Gastroesophageal sphincter (tissue), 4 donors: Measurements from ENCODE around the gene SDHB. TPM values are rescaled to one million over a fixed set of nuclear protein-coding genes. Genes with fewer than 3 reads are reported as not detected.

ENCODE experiments used
- ATAC-seq: fragments of 150-250 bp; one replicate; pipeline ENCODE4 v1.9.1; 2016; ENCODE audit warnings: mild to moderate bottlenecking, moderate library complexity
- H3K27ac ChIP-seq, 4 donors: fragments of 200-600 bp; sonication (generic) in 3 of 4; 1 replicate in 3 of 4; 2 replicates in 1 of 4; pipeline ENCODE4 v1.5.1; 2016 to 2019
- H3K27me3 ChIP-seq: fragments of 200-600 bp; sonication (generic); one replicate; pipeline ENCODE4 v1.5.1; 2019
- H3K36me3 ChIP-seq, 2 donors: fragments of 200-600 bp; sonication (generic); one replicate each; pipeline ENCODE4 v1.5.1; 2019; ENCODE audit warnings: control low read depth in 1 of 2
- H3K4me1 ChIP-seq, 3 donors: fragments of 200-600 bp; sonication (generic); 1 replicate in 2 of 3; 2 replicates in 1 of 3; pipeline ENCODE4 v1.5.1; 2016 to 2019; ENCODE audit warnings: control low read depth in 2 of 3
- H3K4me3 ChIP-seq, 2 donors: fragments of 200-600 bp; sonication (generic); one replicate each; pipeline ENCODE4 v1.5.1; 2019; ENCODE audit warnings: mild to moderate bottlenecking in 1 of 2, moderate library complexity in 1 of 2
- H3K9me3 ChIP-seq, 3 donors: fragments of 200-600 bp; sonication (generic); one replicate each; pipeline ENCODE4 v1.5.1; 2017 to 2019; ENCODE audit warnings: control low read depth in 2 of 3
- CTCF ChIP-seq, 4 experiments: fragments of 200-600 bp in 2 of 4; fragments of 450-650 bp in 2 of 4; sonication (generic) in 1 of 4; IDR thresholded peaks; one replicate each; pipeline ENCODE4 v1.5.1; 2017 to 2019; ENCODE audit warnings: antibody characterized with exemption in 4 of 4, mild to moderate bottlenecking in 2 of 4, moderate library complexity in 2 of 4
- EP300 ChIP-seq: sonication (generic); formaldehyde crosslinking; IDR thresholded peaks from one replicate; pipeline ENCODE4 v1.6.1; 2017; ENCODE audit warnings: antibody characterized with exemption, mild to moderate bottlenecking
- POLR2A ChIP-seq, 2 donors: fragments of 450-650 bp; IDR thresholded peaks; one replicate each; pipeline ENCODE4 v1.6.1; 2017; ENCODE audit warnings: antibody characterized with exemption in 2 of 2, mild to moderate bottlenecking in 2 of 2, moderate library complexity in 1 of 2
- POLR2AphosphoS5 ChIP-seq: sonication (generic); formaldehyde crosslinking; IDR thresholded peaks from one replicate; pipeline ENCODE4 v1.6.1; 2017; ENCODE audit warnings: antibody characterized with exemption
- WGBS, 2 donors: methylation state at CpG; one replicate each; pipeline ENCODE4 v1.1.5; 2018; ENCODE audit warnings: low coverage in 1 of 2; 5-methylcytosine and 5-hydroxymethylcytosine counted together
- total RNA-seq, 4 donors: library from RNA; depleted of rRNA; stranded (reverse); fragments of >200 nt; gene quantifications; one replicate each; pipeline ENCODE4 v1.1.0, GENCODE V29; 2016

Gene SDHB
- total RNA-seq, 4 donors from 2014 or later = 103 to 118 (median 116) TPM

- Histone ChIP-seq H3K4me1 (no peaks in the 10 kb centered on the region), H3K27me3 (no peaks in the 10 kb centered on the region), H3K4me3 (no peak overlapping the region), H3K9me3 (no peaks in the 10 kb centered on the region), H3K27ac (no peak overlapping the region), H3K36me3 (no peaks in the 10 kb centered on the region)
- whole genome bisulfite sequencing, 2 donors = 86% methylated on average over 10 of the region's 16 CpGs; no CpG with 5 or more reads in 1 of the 2 donors
- TF ChIP-seq EP300 (no peak), POLR2A (IDR thresholded peaks at IDR 0.05) (no peak), POLR2AphosphoS5 (no peak), CTCF (IDR thresholded peaks at IDR 0.05) (no peak)
- no peak for ATAC-seq
Measured at GRCh38 chr1:17078991-17079868, 25.4 kb upstream of the SDHB start.

DNA sequence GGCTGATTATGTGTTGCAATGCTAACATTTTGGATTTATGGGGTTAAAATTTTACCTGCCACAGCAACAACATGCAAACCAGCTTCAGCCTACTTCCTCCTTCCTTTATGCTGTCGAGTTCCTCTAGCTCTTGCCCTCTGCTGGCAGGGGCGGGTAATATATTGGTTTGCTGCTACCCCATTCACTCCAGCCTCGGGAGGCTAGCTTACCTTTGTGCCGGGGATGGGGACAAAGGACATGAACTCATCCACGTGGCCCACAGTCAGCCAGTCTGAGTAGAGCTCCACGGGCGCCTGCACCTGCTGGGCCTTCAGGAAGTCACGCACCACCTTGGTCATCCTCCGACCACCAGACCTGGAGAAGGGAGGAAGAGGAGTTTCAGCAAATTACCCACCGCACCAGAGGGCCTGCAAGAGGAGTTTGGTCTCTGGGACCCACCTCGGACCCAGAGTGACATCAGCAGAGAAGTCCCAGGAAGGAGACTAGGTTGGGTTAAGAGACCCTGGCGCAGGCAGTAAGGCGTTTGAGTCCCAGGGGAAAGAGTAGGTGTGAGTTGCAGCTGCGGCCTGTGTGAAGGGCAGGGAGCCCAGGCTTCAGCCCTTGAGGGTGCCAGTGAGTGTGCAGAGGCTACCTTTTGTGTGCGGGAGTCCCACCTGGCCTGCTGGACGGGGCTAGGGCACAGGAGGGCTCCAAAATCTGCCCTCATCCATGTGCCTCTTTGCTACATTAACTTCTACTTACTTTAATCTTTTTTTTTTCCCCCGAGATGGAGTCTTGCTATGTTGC, 21.8 kb upstream of the SDHB start:
- H3K4me1 ChIP-seq = no peaks in the 10 kb centered on the region
- no peak overlapping the region for H3K4me3 ChIP-seq
- TF ChIP-seq CTCF (IDR thresholded peaks at IDR 0.05) (no peak), EP300 (no peak), POLR2AphosphoS5 (no peak), POLR2A (IDR thresholded peaks at IDR 0.05) (no peak)
- 77 to 84% methylated on average over 5 to 8 of the region's 17 CpGs for WGBS, 2 donors
- no peaks in the 10 kb centered on the region for H3K9me3 ChIP-seq
- H3K27ac ChIP-seq = no peak overlapping the region
- no peak for ATAC-seq
- peaks cover 15% of the 10 kb centered on the region for H3K27me3 ChIP-seq
- H3K36me3 ChIP-seq = no peaks in the 10 kb centered on the region

- TF ChIP-seq POLR2AphosphoS5 = no peak
- no peak for TF ChIP-seq POLR2A (IDR thresholded peaks at IDR 0.05)
- TF ChIP-seq CTCF (IDR thresholded peaks at IDR 0.05) = no peak
- TF ChIP-seq EP300 = no peak
- no peak overlapping the region for H3K4me3 ChIP-seq
- no peak for ATAC-seq
- H3K36me3 ChIP-seq = no peaks in the 10 kb centered on the region
- H3K27ac ChIP-seq = no peak overlapping the region
- peaks cover 15% of the 10 kb centered on the region for H3K27me3 ChIP-seq
- 66 to 80% methylated on average over 2 to 6 of the region's 6 CpGs for WGBS, 2 donors
- no peaks in the 10 kb centered on the region for H3K4me1 ChIP-seq
- no peaks in the 10 kb centered on the region for H3K9me3 ChIP-seq
Measured at GRCh38 chr1:17071794-17072193, 18.0 kb upstream of the SDHB start.

DNA sequence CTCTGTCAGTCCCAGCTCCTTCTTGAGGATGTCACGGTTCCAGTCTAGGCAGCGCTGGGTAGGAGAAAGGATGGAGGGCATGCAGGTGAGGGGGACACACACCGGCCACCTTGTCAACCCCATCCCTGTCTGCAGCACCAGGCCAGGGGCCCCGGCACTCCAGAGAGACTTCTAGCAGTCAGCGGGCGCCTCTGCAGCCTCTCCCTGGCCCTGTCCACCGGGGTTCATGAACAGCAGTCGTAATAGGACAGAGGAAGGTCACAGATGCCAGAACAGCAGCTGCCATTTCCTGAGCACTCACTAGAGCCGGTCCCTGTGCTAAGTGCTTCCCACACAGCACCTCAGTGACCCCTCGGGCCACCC, 16.3 kb upstream of the SDHB start:
- no peak overlapping the region for H3K27ac ChIP-seq
- peaks cover 0 to 5% (median 0%) of the 10 kb centered on the region in 3 donors for H3K9me3 ChIP-seq
- H3K36me3 ChIP-seq = no peaks in the 10 kb centered on the region
- H3K4me3 ChIP-seq = no peak overlapping the region
- 70% methylated on average over 2 of the region's 10 CpGs; no CpG with 5 or more reads in 1 of the 2 donors for WGBS, 2 donors
- no peaks in the 10 kb centered on the region for H3K4me1 ChIP-seq
- no peak for ATAC-seq
- TF ChIP-seq CTCF (IDR thresholded peaks at IDR 0.05) = no peak
- TF ChIP-seq EP300 = no peak
- no peak for TF ChIP-seq POLR2AphosphoS5
- no peak for TF ChIP-seq POLR2A (IDR thresholded peaks at IDR 0.05)
- H3K27me3 ChIP-seq = peaks cover 18% of the 10 kb centered on the region
